DMS79 treated with DMSO at 0.1 percent for 48 hours (cell line): Measurements from ENCODE around the gene GLRA1.

ENCODE experiments used
- DNase-seq: peaks from one replicate; lab custom pipeline; 2025; lab: John Stamatoyannopoulos, UW

GLRA1 gene

GRCh38 chr5:151924564-151925301 lies at the start of gene GLRA1:
Gene GLRA1 (minus strand): TSS chr5:151924851. CDS start chr5:151924549, 302 bp downstream.
- no peak for DNase-seq

GRCh38 chr5:151970885-151971284 lies 46.2 kb upstream of the GLRA1 start:
- DNase-seq = no peak

DNA sequence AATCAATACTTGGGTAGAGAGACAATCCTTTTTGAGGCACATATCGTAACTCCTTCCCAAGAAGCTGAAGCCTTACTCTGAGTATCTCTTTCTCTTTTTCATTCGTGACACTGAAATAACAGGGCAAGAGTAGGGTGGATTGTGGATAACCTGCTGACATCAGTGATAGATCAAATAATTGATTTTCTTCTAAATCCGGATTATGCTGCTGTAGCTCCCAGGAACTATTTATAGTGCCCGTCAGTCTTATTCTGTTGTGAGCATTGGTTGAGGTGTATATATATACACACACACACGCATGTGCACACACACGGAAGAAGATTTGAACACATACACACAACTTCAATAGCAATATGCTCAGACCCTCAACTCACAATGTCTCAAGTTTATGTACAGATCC lies 43.2 kb upstream of the GLRA1 start:
- DNase-seq = no peak

DNA sequence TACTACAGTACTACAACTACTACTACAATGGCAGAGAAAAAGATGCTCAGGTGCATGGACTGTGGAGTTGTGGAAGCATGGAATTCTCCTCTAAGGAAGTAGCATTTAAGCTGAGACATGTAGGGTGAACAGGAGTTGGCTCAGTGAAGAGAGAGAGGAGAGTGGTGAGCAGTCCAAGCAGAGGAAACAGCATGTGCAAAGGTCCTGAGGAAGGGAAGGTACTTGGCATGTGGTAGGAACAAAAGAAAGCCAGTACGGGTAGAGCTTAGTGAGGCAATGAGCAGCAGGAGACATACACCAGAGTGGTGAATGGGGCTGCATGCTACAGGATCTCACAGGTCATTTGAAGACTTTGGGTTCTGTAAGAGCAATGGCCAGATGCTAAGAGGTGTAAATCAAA lies 41.4 kb upstream of the GLRA1 start:
- no peak for DNase-seq

GRCh38 chr5:151964471-151964870 lies 39.8 kb upstream of the GLRA1 start:
- DNase-seq = no peak

GRCh38 chr5:151961557-151961956 lies 36.9 kb upstream of the GLRA1 start:
- no peak for DNase-seq

DNA sequence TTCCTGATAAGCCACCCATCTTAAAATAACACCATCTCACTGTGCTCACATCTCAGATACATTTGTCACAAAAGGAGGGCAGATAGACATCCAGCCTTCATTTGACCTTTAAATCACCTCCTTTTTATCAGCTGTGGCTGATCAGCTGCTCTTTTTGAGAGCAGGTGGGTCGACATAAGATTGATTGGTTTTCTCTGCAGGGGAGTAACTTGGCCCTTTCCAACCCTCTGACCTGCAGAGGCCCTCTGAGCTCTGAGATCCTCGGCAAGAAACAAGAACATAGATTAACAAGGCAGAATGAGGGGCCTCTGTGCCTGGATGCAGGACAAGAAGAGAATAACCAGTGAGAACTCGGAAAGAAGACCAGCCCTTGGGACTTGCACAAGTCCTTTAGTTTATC lies 33.5 kb upstream of the GLRA1 start:
- DNase-seq = no peak

DNA sequence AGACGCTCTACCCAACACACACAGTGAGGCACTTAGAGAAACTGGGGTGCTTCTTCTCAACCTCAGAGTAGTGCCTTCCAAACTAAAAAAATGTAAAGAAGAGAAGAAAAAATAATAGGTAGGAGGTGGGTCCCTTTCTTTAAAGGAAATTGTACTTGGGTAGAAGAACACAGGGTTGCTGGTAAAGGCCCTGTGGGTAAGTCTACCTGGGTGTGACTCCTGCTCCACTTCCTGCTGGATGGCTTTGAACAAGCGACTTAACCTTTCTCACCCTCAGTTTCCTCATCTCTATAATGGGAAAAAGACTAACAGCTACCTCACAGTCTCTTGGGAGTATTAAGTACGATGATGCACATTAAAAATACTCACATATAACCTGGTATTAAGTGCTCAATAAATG lies 32.1 kb upstream of the GLRA1 start:
- no peak for DNase-seq

DNA sequence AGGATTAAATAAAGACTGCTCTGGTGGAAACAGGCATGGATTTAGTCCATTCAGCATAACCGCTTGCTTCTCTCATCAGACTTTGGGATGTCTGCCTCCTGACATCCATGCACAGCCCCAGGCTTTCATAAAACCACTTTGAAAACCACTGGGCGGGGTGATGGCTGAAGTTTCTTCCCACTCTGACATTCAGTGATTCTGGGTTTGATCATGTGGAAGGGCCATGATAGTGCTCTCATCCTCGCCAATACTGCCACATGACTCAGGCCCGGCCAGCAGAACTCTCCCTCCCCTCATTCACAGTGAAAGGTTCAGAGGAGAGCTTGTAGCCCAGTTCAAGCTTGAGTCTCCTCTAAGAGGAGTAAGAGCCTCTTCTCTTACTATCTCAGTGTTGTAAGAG lies 29.6 kb upstream of the GLRA1 start:
- no peak for DNase-seq

DNA sequence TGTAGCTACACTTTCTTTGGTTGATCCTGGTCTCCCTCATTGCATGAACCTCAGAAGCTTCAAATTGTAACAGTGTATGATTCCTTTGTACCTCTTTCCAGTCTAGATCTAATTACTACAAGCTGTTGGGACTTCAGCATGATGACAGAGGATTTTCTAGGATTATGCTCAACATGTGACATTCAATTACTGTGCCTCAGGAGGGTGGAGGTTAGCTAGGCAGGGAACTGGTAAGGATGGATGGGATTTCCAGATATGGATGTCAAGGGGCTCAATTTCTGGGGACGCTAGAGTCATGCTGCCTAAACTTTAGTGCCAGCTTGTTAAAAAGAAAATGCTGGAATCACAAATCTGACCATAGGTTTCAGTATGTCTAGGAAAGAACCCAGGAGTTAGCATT lies 29.2 kb upstream of the GLRA1 start:
- DNase-seq = no peak

- DNase-seq = no peak
Measured at GRCh38 chr5:151952238-151952637, 27.6 kb upstream of the GLRA1 start.

GRCh38 chr5:151950706-151951105 lies 26.1 kb upstream of the GLRA1 start:
- DNase-seq = no peak

- DNase-seq = peak; percentile 18
Measured at GRCh38 chr5:151949701-151950308, 25.2 kb upstream of the GLRA1 start.

- DNase-seq = no peak
Measured at GRCh38 chr5:151949113-151949512, 24.5 kb upstream of the GLRA1 start.

DNA sequence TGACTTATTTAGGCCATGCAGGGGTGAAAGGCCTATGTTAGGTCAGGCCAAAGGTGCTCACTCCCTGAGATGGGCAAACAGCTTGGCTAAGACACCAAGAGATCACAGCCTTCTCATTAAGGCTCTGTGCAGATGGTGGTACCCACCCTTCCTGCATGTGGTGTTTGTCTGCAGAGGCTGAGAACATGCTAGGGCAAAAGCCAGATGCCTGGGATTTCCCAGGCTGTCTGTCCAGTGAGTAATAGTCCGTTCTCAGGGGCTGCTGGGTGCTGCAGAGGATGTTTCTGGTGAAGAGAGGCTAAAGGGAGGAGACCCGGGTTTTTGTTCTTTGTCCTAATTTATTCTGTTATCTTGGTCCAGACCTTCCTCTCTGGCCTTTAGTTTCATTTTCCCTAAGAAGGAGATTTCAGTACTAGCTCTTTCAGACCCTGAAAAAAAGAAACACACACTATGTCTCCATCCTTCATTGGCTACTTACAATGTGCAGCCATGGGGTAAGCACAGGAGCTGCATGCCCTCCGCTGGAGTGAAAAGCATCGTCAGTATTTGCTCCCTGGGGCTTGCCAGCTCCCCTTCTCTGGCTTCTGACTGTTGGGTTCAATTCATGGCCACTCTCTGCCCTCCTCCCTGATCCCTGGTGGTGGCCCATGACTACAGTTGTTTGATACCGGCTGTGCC lies 23.4 kb upstream of the GLRA1 start:
- no peak for DNase-seq

GRCh38 chr5:151937851-151938250 lies 13.2 kb upstream of the GLRA1 start:
- DNase-seq = peak; percentile 25

GRCh38 chr5:151935135-151935695 lies 10.6 kb upstream of the GLRA1 start:
- peak; percentile 99 for DNase-seq

DNA sequence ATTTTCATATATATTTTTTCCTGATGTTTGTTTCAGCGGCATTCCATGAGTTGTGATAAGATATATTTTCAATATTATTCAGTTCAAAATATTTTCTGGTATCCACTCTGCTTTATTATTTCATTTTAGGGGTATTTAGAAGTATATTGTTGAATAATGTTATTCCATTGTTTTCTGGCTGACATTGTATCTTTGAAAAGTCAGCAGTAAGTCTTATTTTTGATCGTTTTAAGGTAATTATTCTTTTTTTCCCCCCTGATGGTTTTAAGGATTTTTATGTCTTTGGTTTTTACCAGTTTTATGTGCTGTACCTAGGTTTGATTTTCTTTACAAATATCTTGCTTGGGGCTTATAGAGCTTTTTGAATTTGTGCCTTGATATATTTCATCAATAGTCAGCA lies 6.6 kb upstream of the GLRA1 start:
- no peak for DNase-seq

DNA sequence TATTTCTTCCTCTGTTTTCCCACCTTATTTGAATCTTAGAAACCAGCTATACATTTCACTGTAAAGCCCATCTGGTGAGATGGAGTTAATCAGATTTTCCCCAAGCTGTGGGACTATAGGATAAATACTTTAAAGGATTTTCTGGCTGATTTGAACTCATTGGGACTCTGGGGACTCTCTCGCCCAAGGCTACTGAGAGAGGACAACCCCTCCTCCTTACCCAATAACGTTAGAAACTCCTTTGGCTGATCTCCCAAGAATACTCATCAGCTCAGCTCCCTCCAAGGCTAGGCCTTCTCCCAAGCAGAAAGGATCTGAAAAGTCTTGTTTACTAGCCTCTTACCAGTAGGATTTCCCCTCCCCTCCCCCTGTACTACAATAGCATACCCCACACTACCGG lies 1.5 kb upstream of the GLRA1 start:
- no peak for DNase-seq

DNA sequence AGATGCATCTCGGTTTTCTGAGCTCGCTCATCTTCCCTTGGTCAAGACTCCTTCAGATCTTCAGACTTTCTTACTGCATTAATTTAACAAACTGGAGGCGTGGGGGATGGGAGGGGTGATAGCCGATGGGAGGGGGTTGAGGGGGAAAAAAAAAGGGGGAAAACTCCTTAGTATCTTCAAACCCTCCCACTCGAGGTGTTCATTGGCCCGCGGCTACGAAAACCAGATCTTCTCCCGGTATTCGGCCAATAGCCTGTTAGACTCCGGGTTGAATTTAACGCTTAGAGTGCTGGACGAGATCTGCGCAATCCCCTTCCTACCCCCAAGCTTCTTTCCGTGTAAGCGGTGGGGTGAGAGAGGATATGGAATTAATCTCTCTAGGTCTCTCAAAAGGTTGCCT lies 689 bp upstream of the GLRA1 start:
- no peak for DNase-seq

DNA sequence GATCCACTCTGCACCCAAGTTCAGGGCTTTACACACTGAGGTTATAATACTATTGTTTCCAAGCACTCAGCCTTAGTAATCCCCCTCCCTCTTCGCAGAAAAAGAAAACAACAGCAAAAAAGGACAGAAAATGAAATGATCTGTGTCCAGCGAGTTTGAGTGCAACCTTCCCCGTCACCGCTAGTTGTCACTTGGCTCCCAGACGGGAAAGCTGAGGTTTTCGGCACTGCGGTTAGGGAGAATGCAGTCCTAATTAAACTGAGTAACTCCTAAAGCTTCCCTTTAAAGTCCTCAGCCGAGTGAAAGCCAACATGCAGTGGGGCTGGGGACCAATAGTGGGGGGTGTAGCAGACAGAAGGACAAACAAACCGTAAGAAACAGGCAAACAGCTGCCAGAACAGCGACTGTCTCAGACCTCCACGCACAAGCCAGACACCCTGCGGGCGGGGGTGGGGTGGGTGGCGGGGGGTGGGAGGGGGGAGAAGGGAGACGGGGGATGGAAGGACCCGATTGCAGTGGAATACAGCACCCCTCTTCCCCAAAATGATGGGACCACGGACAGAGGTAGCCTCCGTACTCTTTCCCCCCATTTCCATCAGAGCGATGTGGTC lies 680 bp downstream of the GLRA1 start:
- DNase-seq = no peak

- DNase-seq = no peak
Measured at GRCh38 chr5:151921916-151922315, 2.7 kb downstream of the GLRA1 start.

GRCh38 chr5:151917904-151918303 lies 6.7 kb downstream of the GLRA1 start:
- no peak for DNase-seq
